ENCODE data around the gene OLFM1. TPM values are rescaled to one million over a fixed set of nuclear protein-coding genes. Genes with fewer than 3 reads are reported as not detected.

OLFM1 gene
- total and polyA plus RNA-seq, 9 of the 15 experiments (the other 6 are each of a cell fraction or from before 2014, with no cell fraction given): not detected

- BruUV-seq (replicated peaks): no TSS peak
- WGBS (ENCODE audit: insufficient coverage, low coverage, missing lambda C conversion rate): 0% methylated on average over 13 of the region's 13 CpGs
- Histone ChIP-seq H3K4me1 (replicated peaks in 1 of 2; ENCODE audit: control insufficient read depth in 2 of 2, insufficient read depth in 2 of 2, low read length in 2 of 2) (no peaks in the 10 kb centered on the region), H3K9me3 (replicated peaks; ENCODE audit: control insufficient read depth, insufficient read depth, low read depth, low read length) (no peaks in the 10 kb centered on the region), H3K4me3 (no peak overlapping the region), H2AFZ (ENCODE audit: low read depth, low read length) (no peak overlapping the region), H3K27ac (ENCODE audit: extremely low read depth, low read depth, low read length) (no peak overlapping the region), H3K79me2 (ENCODE audit: control insufficient read depth, insufficient read depth, low read length) (no peaks in the 10 kb centered on the region), H3K36me3 (ENCODE audit: control insufficient read depth, insufficient read depth, low read length) (no peaks in the 10 kb centered on the region), H3K27me3 (ENCODE audit: control insufficient read depth in 2 of 2, insufficient read depth in 2 of 2, low read length in 2 of 2) (no peaks in the 10 kb centered on the region; a peak in 1 of 5 replicates), H3K4me2 (ENCODE audit: insufficient read depth, low read length) (no peak overlapping the region), H4K20me1 (replicated peaks; ENCODE audit: control insufficient read depth, insufficient read depth, low read length) (peaks cover 5% of the 10 kb centered on the region; the same call in 1 of the 2 replicates), H3K9me1 (ENCODE audit: control insufficient read depth, insufficient read depth, low read length) (no peaks in the 10 kb centered on the region), H3K9ac (ENCODE audit: insufficient read depth in 1 of 2, low read depth in 2 of 2, low read length in 2 of 2) (no peak overlapping the region)
- ChIA-PET CTCF (ENCODE audit: low intra/inter-chr PET ratio) (no interaction called here), POLR2A (interaction anchor here (0.6 to 0.7 kb wide), 2 partner anchors 211 to 411 kb away, joined by 3 read pairs; no protein-coding TSS in a partner anchor)
- ATAC-seq: no peak
- in situ Hi-C loops (cut with MboI) (no loop called here), intact Hi-C loops (cut with micrococcal nuclease) (no loop called here)
- TF ChIP-seq SRSF9 (IDR thresholded peaks at IDR 0.05; ENCODE audit: borderline replicate concordance, low read depth, low read length) (no peak), TAF9B (IDR thresholded peaks at IDR 0.05; ENCODE audit: partially characterized antibody) (no peak), SMAD1 (IDR thresholded peaks at IDR 0.05; ENCODE audit: low read depth, low read length, partially characterized antibody) (no peak), TARDBP (IDR thresholded peaks at IDR 0.05) (no peak), ZFP36 (IDR thresholded peaks at IDR 0.05; ENCODE audit: low read depth, low read length, partially characterized antibody) (peak; percentile 77), ELF1 (tag; IDR thresholded peaks at IDR 0.05) (no peak), RBM25 (IDR thresholded peaks at IDR 0.05; ENCODE audit: low read depth, low read length, severe bottlenecking) (peak; percentile 33)
- FAIRE-seq: no peak
- DNase-seq (ENCODE audit: extremely low read depth in 1 of 4, low spot score in 3 of 4): no peak
Observed at GRCh38 chr9:135093911-135094584, 6.6 kb downstream of the OLFM1 start.

Data from K562 (cell line).